Measurements from ENCODE around the gene PSD2.

GRCh38 chr5:139749242-139749641 is 46.4 kb upstream of the PSD2 start:
- TF ChIP-seq EZH2 (IDR thresholded peaks at IDR 0.05; ENCODE audit: insufficient read depth, poor library complexity, severe bottlenecking) = no peak
- TF ChIP-seq EZH2phosphoT487 (IDR thresholded peaks at IDR 0.05; ENCODE audit: insufficient read depth, low read depth) = no peak

Data from GM23248 (cell line).